ENCODE data around the gene SPEN. TPM values are rescaled to one million over a fixed set of nuclear protein-coding genes. Genes with fewer than 3 reads are reported as not detected.

SPEN gene
- total and polyA plus RNA-seq, 4 donors: 10.7 to 82.3 (median 36.8) TPM

DNA sequence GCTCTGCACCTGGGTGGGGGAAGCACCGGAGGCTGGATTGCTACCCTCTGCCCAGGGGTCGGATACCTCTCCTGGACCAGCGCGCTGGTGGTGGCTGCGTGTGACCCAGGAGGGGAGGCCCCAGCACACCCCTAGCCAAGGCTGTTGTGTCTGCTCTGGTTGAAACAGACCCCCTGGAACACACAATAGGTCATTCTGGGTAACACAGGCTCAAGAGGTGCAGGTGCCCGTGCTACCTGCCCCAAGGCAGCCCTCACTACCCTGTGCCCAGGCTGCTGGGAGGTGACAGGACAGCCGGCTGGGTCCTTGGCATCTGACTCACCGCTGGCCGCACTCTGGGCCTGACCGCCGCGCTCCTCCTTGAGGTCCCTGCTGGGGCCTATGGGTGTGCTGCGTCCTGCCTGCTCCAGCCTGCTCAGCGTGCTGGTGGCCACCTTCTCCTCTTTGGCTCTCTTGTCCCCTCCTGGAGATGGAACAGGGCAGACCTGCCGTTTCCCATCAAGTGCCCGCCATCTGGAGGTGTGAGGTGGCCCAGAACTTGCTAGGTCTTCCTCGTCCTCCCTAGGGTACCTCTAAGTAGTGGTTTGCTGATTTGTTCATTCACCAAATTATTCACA is 98.4 kb downstream of the SPEN start:
- Histone ChIP-seq H3K9me3 (ENCODE audit: control insufficient read depth in 4 of 4, insufficient read depth in 3 of 4, low read length in 3 of 4) (no peaks in the 10 kb centered on the region), H3K9ac (ENCODE audit: insufficient read depth in 1 of 2, low read length in 2 of 2) (no peak overlapping the region), H3K27ac (ENCODE audit: low read depth in 1 of 2, low read length in 1 of 2) (no peak overlapping the region), H3K27me3 (ENCODE audit: control insufficient read depth in 3 of 3, insufficient read depth in 3 of 3, low read length in 2 of 3) (no peaks in the 10 kb centered on the region), H3K4me1 (ENCODE audit: control insufficient read depth in 5 of 5, insufficient read depth in 5 of 5, low read length in 5 of 5) (peaks cover 7 to 20% (median 18%) of the 10 kb centered on the region in 5 donors), H3K36me3 (ENCODE audit: control insufficient read depth in 4 of 4, insufficient read depth in 4 of 4, low read length in 4 of 4) (peaks cover 10 to 70% (median 27%) of the 10 kb centered on the region in 4 donors), H3K4me3 (no peak overlapping the region)
- no peak for DNase-seq
- 93 to 96% methylated on average over 17 of the region's 17 CpGs for WGBS, 2 donors
- TF ChIP-seq, protein P1, sequence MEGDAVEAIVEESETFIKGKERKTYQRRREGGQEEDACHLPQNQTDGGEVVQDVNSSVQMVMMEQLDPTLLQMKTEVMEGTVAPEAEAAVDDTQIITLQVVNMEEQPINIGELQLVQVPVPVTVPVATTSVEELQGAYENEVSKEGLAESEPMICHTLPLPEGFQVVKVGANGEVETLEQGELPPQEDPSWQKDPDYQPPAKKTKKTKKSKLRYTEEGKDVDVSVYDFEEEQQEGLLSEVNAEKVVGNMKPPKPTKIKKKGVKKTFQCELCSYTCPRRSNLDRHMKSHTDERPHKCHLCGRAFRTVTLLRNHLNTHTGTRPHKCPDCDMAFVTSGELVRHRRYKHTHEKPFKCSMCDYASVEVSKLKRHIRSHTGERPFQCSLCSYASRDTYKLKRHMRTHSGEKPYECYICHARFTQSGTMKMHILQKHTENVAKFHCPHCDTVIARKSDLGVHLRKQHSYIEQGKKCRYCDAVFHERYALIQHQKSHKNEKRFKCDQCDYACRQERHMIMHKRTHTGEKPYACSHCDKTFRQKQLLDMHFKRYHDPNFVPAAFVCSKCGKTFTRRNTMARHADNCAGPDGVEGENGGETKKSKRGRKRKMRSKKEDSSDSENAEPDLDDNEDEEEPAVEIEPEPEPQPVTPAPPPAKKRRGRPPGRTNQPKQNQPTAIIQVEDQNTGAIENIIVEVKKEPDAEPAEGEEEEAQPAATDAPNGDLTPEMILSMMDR (IDR thresholded peaks at IDR 0.05; ENCODE audit: control extremely low read depth, extremely low read depth): no peak
- no peak for ATAC-seq (ENCODE audit: insufficient read depth, low FRiP score)

DNA sequence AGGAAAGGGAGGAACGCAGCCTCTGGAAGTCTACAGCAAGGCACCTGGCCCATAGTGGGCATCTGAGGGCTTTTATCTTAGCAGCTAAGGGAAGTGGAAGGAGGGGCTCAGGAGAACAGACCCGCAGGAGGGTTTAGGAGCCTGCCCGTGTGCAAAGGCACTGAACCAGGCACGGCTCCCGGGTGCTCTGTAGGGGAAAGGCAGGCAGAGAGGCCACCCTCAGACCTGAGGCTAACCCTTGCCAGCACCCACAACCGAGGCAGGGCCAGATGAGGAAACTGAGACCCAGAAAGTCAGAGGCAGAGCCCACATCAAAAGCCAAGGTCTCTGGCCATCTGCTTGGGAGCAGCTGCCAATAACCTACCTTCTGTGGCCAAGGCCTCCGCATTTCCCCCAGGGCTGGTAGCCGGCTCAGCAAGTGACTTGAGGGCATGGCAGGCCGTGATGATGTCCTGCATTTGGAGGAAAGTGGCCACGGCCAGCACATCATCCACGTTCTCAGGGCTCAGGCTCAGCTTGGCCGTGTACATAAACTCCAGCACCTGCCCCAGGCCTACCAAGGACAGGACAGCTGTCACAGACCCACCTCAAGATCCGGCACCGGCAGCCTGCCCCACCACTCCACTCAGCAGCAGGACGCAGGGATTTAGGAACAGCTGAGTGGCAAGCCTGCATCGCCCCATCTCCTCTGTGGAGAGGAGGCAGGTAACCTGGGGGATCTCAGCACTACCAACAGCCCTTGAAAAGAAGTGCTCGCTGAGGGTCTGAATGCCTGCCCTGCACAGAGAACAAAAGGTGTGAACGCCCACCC is 99.3 kb downstream of the SPEN start:
- TF ChIP-seq, protein P1 (IDR thresholded peaks at IDR 0.05; ENCODE audit: control extremely low read depth, extremely low read depth): no peak
- WGBS, 2 donors: 89 to 91% methylated on average over 18 of the region's 18 CpGs
- no peaks in the 10 kb centered on the region for H3K9me3 ChIP-seq (ENCODE audit: control insufficient read depth in 4 of 4, insufficient read depth in 3 of 4, low read length in 3 of 4)
- H3K27ac ChIP-seq (ENCODE audit: low read depth in 1 of 2, low read length in 1 of 2): no peak overlapping the region
- peaks cover 10 to 27% (median 27%) of the 10 kb centered on the region in 5 donors for H3K4me1 ChIP-seq (ENCODE audit: control insufficient read depth in 5 of 5, insufficient read depth in 5 of 5, low read length in 5 of 5)
- no peak overlapping the region for H3K9ac ChIP-seq (ENCODE audit: insufficient read depth in 1 of 2, low read length in 2 of 2)
- peaks cover 9 to 61% (median 23%) of the 10 kb centered on the region in 4 donors for H3K36me3 ChIP-seq (ENCODE audit: control insufficient read depth in 4 of 4, insufficient read depth in 4 of 4, low read length in 4 of 4)
- DNase-seq (no peak), ATAC-seq (ENCODE audit: insufficient read depth, low FRiP score) (no peak)
- H3K27me3 ChIP-seq (ENCODE audit: control insufficient read depth in 3 of 3, insufficient read depth in 3 of 3, low read length in 2 of 3): no peaks in the 10 kb centered on the region
- no peak overlapping the region for H3K4me3 ChIP-seq

DNA sequence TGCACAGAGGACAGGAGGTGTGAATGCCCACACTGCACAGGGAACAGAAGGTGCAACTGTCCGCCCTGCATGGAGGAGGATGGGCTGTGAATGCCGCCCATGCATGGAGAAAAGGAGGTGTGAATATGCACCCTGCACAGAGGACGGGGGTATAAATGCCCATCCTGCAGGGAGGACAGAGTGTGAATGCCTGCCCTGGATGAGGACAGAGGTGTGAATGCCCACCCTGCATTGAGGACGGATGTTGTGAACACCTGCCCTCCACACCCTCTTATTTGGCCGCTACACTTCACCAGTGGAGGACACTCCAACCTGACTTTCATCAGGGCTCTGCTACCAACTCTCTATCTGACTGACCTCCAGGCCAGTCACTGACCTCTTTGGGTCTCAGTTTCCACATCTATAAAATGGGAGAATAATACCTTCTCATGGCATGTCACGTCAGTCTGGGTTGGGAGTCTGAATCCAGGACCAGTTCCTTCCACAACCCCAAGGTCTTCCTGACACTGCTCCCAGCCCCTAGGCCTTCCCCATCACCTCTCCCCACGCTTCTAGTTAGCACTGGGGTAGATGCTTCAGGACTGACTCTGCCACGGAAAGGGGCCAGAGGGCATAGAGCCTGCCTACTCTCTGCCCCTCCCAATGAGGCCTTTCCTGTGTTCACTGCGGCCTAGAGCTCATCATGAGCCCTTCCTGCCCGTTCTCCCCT is 100.0 kb downstream of the SPEN start:
- peaks cover 6 to 54% (median 20%) of the 10 kb centered on the region in 4 donors for H3K36me3 ChIP-seq (ENCODE audit: control insufficient read depth in 4 of 4, insufficient read depth in 4 of 4, low read length in 4 of 4)
- no peaks in the 10 kb centered on the region for H3K9me3 ChIP-seq (ENCODE audit: control insufficient read depth in 4 of 4, insufficient read depth in 3 of 4, low read length in 3 of 4)
- H3K9ac ChIP-seq (ENCODE audit: insufficient read depth in 1 of 2, low read length in 2 of 2): no peak overlapping the region
- 89 to 93% methylated on average over 10 of the region's 10 CpGs for WGBS, 2 donors
- DNase-seq: no peak
- H3K4me1 ChIP-seq (ENCODE audit: control insufficient read depth in 5 of 5, insufficient read depth in 5 of 5, low read length in 5 of 5): peaks cover 12 to 34% (median 27%) of the 10 kb centered on the region in 5 donors
- TF ChIP-seq, protein P1 (IDR thresholded peaks at IDR 0.05; ENCODE audit: control extremely low read depth, extremely low read depth): no peak
- H3K4me3 ChIP-seq: no peak overlapping the region
- H3K27ac ChIP-seq (ENCODE audit: low read depth in 1 of 2, low read length in 1 of 2): no peak overlapping the region
- no peaks in the 10 kb centered on the region for H3K27me3 ChIP-seq (ENCODE audit: control insufficient read depth in 3 of 3, insufficient read depth in 3 of 3, low read length in 2 of 3)
- no peak for ATAC-seq (ENCODE audit: insufficient read depth, low FRiP score)

Data from lung (tissue), 12 donors.